ENCODE measurements around the gene REXO5.
"Not testable (repeated sequence)": the region's sequence is repeated elsewhere in the genome, so short reads cannot be mapped to it uniquely, and the experiment has no call there.

REXO5 gene

GRCh38 chr16:20806168-20807050 lies at the start of gene REXO5, which contains the start of gene ERI2:
REXO5 (plus strand) TSS chr16:20806527; CDS start chr16:20806954, 427 bp downstream.
ERI2 (minus strand) TSS chr16:20806472; CDS start chr16:20806430, 42 bp downstream.
- DNase-seq (ENCODE audit: low read depth in 2 of 2), result peak; percentile 51 to 57

DNA sequence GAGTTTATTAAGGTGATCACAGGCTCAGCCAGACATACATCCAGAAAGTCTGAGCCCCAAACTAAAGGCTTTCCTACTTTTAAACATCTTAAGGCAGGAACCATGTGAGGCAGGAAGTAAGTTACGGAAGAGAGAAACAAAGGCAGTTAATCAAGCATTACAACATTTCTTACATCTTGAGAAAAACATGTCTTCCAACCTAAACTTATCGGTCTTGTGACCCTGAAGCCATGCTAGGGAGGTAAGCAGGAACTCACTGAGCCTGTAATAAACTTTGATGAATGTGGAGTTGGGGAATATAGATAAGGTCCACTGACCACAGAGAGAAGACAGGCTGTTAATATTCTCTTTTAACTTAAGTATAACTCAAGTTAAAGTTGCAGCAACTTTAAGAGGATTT lies 46.0 kb upstream of the REXO5 start:
- no peak for DNase-seq (ENCODE audit: low read depth in 2 of 2)

DNA sequence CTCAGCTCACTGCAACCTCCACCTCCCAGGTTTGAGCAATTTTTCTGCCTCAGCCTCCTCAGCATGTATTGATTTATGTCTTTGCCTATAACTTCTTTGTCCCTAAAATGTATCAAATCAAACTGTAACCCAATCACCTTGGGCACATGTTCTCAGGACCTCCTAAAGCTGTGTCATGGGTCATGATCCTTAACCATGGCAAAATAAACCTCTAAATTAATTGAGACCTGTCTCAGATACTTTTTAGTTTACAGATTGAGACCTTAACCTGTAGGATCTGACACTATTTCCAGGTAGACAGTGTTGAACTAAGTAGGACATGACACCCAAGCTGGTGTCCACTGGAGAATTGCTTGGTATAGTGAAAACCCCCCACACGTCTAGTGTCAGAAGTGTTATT lies 45.2 kb upstream of the REXO5 start:
- no peak for DNase-seq (ENCODE audit: low read depth in 2 of 2)

GRCh38 chr16:20762404-20763123 lies 43.8 kb upstream of the REXO5 start:
- no peak for DNase-seq (ENCODE audit: low read depth in 2 of 2)

GRCh38 chr16:20763461-20764232 lies 42.7 kb upstream of the REXO5 start, which contains the start of gene ACSM3:
ACSM3 (plus strand) TSS chr16:20764014; CDS start chr16:20770035, 6,021 bp downstream.
- DNase-seq (ENCODE audit: low read depth in 2 of 2), result peak; percentile 36 to 47

GRCh38 chr16:20764448-20764847 lies 41.9 kb upstream of the REXO5 start:
- DNase-seq (ENCODE audit: low read depth in 2 of 2), result not testable (repeated sequence)

DNA sequence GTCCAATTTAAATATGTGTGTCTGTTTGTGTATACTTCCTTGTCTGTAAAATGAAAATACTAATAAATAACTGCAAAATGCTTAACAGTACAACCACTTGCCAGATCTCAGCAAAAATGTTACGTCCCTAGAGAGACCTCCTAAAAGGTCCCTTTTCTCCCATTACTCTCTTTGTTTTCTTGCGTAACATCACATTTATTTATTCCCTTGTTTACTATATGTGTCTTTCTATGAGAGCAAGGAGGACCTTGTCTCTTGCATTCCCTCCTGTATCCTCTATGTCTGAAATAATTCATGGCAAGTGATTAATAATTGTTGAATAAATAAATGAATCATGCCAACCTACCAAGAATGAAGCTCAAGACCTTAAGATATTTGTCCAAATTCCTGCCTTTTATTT lies 40.6 kb upstream of the REXO5 start:
- no peak for DNase-seq (ENCODE audit: low read depth in 2 of 2)

GRCh38 chr16:20766294-20766693 lies 40.0 kb upstream of the REXO5 start:
- DNase-seq (ENCODE audit: low read depth in 2 of 2), result no peak

- no peak for DNase-seq (ENCODE audit: low read depth in 2 of 2)
Measured at GRCh38 chr16:20767577-20767976, 38.8 kb upstream of the REXO5 start.

GRCh38 chr16:20768121-20768520 lies 38.2 kb upstream of the REXO5 start:
- DNase-seq (ENCODE audit: low read depth in 2 of 2), result no peak

DNA sequence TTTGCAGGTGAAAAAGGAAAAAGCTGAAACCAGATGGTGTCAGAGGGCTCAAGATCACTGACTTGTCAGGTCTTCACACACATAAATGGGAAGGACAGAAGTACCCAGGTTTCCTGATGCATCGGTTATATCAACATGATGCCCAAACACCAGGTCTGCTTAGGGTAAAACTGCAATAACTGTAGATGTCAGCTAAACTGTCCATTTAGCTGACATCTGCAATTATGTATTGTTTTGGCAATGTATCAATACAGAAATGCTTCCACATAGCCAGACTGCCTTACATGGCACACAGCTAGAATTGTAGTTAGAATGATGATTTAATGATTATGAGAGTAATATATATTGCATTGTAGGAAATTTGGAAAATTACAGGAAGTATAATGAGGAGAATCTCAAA lies 37.5 kb upstream of the REXO5 start:
- no peak for DNase-seq (ENCODE audit: low read depth in 2 of 2)

GRCh38 chr16:20773679-20774078 lies 32.6 kb upstream of the REXO5 start:
- DNase-seq (ENCODE audit: low read depth in 2 of 2), result no peak

- DNase-seq (ENCODE audit: low read depth in 2 of 2), result peak in 1 of 2 donors; percentile 19
Measured at GRCh38 chr16:20774703-20775362, 31.5 kb upstream of the REXO5 start.

DNA sequence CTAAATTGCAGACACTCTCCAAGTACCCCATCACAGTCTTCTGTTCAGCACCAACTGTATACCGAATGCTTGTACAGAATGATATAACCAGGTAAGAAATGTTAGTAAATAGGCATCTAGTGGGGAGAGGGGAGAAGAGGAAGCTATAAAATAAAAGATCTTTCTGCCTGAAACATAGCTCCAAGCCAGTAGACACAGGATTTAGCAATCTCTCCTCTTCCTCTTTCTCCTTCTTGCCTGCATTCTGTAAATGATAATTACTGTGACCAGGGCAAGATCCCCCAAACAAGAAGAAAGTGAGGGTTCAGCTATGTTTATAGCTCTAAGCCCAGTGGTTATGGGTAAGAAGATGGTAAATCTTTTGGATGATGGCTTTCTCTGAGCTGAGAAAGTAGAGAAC lies 24.6 kb upstream of the REXO5 start:
- no peak for DNase-seq (ENCODE audit: low read depth in 2 of 2)

GRCh38 chr16:20782470-20782869 lies 23.9 kb upstream of the REXO5 start:
- DNase-seq (ENCODE audit: low read depth in 2 of 2), result no peak

DNA sequence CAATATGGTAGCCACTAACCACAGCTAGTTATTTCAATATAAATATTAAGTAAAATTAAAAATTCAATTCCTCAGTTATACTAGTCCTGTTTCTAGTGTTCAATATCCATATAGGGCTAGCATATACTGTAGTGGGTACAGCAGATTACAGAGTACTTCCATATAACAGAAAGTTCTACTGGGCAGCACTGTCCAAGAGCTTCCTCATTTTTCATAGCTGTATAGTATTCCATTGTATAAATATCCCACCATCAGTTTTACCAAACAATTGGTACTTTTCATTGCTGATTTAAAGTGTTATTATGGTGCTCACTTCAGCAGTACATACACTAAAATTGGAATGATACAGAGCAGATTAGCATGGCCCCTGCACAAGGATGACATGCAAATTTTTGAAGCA lies 22.1 kb upstream of the REXO5 start:
- DNase-seq (ENCODE audit: low read depth in 2 of 2), result no peak

- DNase-seq (ENCODE audit: low read depth in 2 of 2), result no peak
Measured at GRCh38 chr16:20789130-20789529, 17.2 kb upstream of the REXO5 start.

- no peak for DNase-seq (ENCODE audit: low read depth in 2 of 2)
Measured at GRCh38 chr16:20791923-20792612, 14.3 kb upstream of the REXO5 start.

GRCh38 chr16:20798364-20798763 lies 8.0 kb upstream of the REXO5 start:
- no peak for DNase-seq (ENCODE audit: low read depth in 2 of 2)

- no peak for DNase-seq (ENCODE audit: low read depth in 2 of 2)
Measured at GRCh38 chr16:20799599-20799998, 6.7 kb upstream of the REXO5 start.

DNA sequence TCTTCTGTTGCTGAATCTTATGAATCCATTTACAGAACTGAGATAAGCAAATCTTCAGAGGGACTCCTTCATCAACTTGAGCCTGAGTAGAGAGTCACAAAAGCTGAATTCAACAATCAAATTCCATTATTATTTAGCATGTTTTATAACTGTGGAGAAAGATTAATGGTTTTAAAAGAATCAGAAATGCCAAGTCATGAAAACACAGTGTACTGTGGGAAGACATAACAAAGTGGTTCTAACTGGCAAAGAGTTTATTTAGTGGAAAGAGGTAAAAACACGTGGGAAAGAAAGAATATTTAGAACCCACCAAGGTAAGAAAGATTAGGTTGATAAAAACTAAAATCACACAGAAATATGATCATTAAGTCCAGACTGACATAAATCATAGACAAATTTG lies 5.0 kb upstream of the REXO5 start:
- DNase-seq (ENCODE audit: low read depth in 2 of 2), result no peak
